WERI-Rb-1 (cell line): Measurements from ENCODE around the gene TMEM38A.

Experiments
- DNase-seq: peaks from one replicate; pipeline ENCODE4 v3.0.0-alpha.2; 2020
- H3K27ac ChIP-seq: fragments of 250-450 bp; sonication (Bioruptor Pico); 2 replicates; pipeline ENCODE4 v1.5.1; 2020; ENCODE audit warnings: mild to moderate bottlenecking, moderate library complexity
- H3K27me3 ChIP-seq: fragments of 250-450 bp; sonication (Bioruptor Pico); 2 replicates; pipeline ENCODE4 v1.5.1; 2021; ENCODE audit warnings: mild to moderate bottlenecking, low read depth, moderate library complexity; ENCODE audit not compliant: insufficient read depth, severe bottlenecking
- H3K36me3 ChIP-seq: fragments of 250-450 bp; sonication (Bioruptor Pico); 2 replicates; pipeline ENCODE4 v1.5.1; 2020; ENCODE audit warnings: mild to moderate bottlenecking, moderate library complexity
- H3K4me3 ChIP-seq: 2 replicates; pipeline ENCODE4 v1.5.1; 2011; ENCODE audit warnings: low read depth, mild to moderate bottlenecking, control low read depth, low read length
- H3K9me3 ChIP-seq: fragments of 250-450 bp; sonication (Bioruptor Pico); 2 replicates; pipeline ENCODE4 v1.5.1; 2021; ENCODE audit warnings: mild to moderate bottlenecking, moderate library complexity; ENCODE audit not compliant: severe bottlenecking
- CTCF ChIP-seq: IDR thresholded peaks from 2 replicates; pipeline ENCODE4 v1.5.1; 2011; ENCODE audit warnings: low read depth, mild to moderate bottlenecking, control low read depth, inconsistent platforms, low read length

The TMEM38A gene

DNA sequence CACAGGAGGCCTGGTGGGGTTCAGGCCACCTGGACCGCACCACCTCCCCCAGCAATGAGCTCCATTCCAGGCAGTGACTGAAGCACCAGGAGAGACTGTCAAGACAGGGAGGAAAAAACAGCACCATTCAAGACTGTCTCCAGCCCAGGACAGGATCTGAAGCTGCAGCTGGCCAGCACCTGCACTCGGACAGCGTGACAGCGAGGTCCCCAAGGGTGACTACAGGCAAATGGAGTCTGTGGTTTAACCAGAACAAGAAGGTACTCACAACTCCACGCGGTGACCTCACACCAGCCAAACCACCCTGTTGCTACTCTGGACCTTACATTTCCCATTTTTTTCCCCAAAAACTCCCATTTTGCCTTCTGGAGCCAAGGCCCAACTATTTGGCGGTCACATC, 42.7 kb upstream of the TMEM38A start:
- Histone ChIP-seq H3K36me3 (peaks cover 1% of the 10 kb centered on the region; the same call in 1 of the 2 replicates), H3K9me3 (no peaks in the 10 kb centered on the region), H3K27ac (no peak overlapping the region), H3K27me3 (no peaks in the 10 kb centered on the region), H3K4me3 (no peak overlapping the region)
- no peak for TF ChIP-seq CTCF
- no peak for DNase-seq

DNA sequence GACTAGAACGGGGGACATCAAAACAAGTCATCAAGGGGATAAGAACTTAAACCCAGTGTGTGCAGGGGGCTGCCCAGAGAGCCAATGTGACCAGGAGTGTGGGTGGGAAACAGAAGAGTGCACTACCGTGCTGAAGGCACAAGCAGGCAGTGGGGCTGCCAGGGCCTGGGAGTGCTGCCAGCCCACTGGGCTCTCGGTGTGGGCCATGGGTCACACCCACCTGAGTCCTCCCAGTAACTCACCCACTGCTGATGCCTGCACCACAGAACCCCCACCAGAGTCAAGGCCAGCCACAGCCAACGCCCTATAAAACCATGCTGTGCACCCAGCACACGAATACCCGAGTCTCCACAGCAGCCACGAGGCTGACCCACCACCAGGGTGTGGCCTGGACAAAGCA, 41.5 kb upstream of the TMEM38A start:
- DNase-seq, result no peak

GRCh38 chr19:16620018-16620417, 40.9 kb upstream of the TMEM38A start:
- H3K9me3 ChIP-seq, result no peaks in the 10 kb centered on the region
- no peak overlapping the region for H3K27ac ChIP-seq
- H3K36me3 ChIP-seq, result peaks cover 16% of the 10 kb centered on the region
- DNase-seq, result no peak
- no peak overlapping the region for H3K4me3 ChIP-seq
- no peaks in the 10 kb centered on the region for H3K27me3 ChIP-seq
- TF ChIP-seq CTCF, result no peak

More for the DNA sequence above, 41.5 kb upstream of the TMEM38A start:
- H3K9me3 ChIP-seq, result no peaks in the 10 kb centered on the region
- H3K36me3 ChIP-seq, result peaks cover 10% of the 10 kb centered on the region; the same call in 1 of the 2 replicates
- TF ChIP-seq CTCF, result no peak
- H3K4me3 ChIP-seq, result no peak overlapping the region
- H3K27ac ChIP-seq, result no peak overlapping the region
- H3K27me3 ChIP-seq, result no peaks in the 10 kb centered on the region

GRCh38 chr19:16620584-16620983, 40.4 kb upstream of the TMEM38A start:
- TF ChIP-seq CTCF, result no peak
- H3K36me3 ChIP-seq, result peaks cover 22% of the 10 kb centered on the region

DNA sequence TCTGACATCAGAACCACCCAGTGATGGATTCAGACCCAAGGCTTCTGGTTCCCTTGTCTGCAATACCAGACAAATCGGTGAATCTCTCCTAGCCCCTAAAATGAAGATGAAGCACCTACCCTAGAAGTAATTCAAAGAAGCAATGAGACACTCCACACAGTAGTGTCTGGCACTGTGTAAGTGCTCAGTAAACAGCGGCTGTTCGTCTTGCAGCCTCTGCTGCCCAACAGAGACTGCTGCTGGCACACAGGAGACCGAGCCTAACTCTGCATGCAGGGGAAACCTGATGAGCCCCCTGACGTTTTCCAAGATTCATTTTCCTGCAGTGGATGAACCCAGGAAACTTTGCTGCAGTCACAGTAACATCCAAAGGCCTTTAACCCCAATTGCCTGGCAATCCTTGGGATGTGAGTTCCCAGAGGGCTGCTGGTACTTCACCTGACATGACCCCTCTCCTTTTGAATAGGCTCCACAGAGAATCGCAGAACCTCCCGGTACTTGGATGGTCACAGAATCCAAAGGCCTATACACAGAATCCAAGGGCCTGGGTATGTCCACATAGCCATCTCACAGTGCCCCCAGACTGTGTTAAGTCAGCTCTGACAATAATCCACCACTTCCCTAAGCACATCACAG, 39.7 kb upstream of the TMEM38A start:
- H3K27me3 ChIP-seq, result no peaks in the 10 kb centered on the region

More at GRCh38 chr19:16620584-16620983, 40.4 kb upstream of the TMEM38A start:
- Histone ChIP-seq H3K9me3 (no peaks in the 10 kb centered on the region), H3K27me3 (no peaks in the 10 kb centered on the region), H3K27ac (no peak overlapping the region), H3K4me3 (no peak overlapping the region)
- no peak for DNase-seq

More for the DNA sequence above, 39.7 kb upstream of the TMEM38A start:
- H3K36me3 ChIP-seq, result peaks cover 29% of the 10 kb centered on the region
- H3K9me3 ChIP-seq, result no peaks in the 10 kb centered on the region
- no peak for DNase-seq
- no peak overlapping the region for H3K27ac ChIP-seq
- no peak for TF ChIP-seq CTCF
- H3K4me3 ChIP-seq, result no peak overlapping the region
